ENCODE data around the gene C11orf98.

DNA sequence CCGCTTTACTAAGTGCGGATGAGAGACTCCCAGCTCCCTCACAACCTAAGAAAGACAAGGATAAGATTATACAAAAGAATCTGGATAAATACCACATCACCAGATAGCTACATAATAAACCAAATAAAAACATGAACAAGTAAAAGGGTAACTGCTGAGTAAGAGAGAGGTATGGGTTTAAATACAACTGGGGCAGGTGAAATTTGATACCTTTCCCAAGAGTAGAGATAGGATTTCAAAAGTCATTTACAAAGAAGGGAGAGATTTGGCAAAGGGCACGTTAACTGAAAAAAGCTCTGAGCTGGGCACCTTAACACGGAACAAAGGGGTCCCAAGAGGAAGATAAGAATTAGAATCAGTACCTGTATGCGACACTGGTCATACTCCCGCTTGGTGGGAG lies 12.1 kb upstream of the C11orf98 start:
- TF ChIP-seq, protein P1, sequence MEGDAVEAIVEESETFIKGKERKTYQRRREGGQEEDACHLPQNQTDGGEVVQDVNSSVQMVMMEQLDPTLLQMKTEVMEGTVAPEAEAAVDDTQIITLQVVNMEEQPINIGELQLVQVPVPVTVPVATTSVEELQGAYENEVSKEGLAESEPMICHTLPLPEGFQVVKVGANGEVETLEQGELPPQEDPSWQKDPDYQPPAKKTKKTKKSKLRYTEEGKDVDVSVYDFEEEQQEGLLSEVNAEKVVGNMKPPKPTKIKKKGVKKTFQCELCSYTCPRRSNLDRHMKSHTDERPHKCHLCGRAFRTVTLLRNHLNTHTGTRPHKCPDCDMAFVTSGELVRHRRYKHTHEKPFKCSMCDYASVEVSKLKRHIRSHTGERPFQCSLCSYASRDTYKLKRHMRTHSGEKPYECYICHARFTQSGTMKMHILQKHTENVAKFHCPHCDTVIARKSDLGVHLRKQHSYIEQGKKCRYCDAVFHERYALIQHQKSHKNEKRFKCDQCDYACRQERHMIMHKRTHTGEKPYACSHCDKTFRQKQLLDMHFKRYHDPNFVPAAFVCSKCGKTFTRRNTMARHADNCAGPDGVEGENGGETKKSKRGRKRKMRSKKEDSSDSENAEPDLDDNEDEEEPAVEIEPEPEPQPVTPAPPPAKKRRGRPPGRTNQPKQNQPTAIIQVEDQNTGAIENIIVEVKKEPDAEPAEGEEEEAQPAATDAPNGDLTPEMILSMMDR (IDR thresholded peaks at IDR 0.05) = no peak
- no peak for TF ChIP-seq POLR2A (IDR thresholded peaks at IDR 0.05)
